Measurements from ENCODE around the gene PCNX2.
A peak's percentile ranks its signal among the peaks of the same experiment; 100 is the strongest.

PCNX2 gene, protein sequence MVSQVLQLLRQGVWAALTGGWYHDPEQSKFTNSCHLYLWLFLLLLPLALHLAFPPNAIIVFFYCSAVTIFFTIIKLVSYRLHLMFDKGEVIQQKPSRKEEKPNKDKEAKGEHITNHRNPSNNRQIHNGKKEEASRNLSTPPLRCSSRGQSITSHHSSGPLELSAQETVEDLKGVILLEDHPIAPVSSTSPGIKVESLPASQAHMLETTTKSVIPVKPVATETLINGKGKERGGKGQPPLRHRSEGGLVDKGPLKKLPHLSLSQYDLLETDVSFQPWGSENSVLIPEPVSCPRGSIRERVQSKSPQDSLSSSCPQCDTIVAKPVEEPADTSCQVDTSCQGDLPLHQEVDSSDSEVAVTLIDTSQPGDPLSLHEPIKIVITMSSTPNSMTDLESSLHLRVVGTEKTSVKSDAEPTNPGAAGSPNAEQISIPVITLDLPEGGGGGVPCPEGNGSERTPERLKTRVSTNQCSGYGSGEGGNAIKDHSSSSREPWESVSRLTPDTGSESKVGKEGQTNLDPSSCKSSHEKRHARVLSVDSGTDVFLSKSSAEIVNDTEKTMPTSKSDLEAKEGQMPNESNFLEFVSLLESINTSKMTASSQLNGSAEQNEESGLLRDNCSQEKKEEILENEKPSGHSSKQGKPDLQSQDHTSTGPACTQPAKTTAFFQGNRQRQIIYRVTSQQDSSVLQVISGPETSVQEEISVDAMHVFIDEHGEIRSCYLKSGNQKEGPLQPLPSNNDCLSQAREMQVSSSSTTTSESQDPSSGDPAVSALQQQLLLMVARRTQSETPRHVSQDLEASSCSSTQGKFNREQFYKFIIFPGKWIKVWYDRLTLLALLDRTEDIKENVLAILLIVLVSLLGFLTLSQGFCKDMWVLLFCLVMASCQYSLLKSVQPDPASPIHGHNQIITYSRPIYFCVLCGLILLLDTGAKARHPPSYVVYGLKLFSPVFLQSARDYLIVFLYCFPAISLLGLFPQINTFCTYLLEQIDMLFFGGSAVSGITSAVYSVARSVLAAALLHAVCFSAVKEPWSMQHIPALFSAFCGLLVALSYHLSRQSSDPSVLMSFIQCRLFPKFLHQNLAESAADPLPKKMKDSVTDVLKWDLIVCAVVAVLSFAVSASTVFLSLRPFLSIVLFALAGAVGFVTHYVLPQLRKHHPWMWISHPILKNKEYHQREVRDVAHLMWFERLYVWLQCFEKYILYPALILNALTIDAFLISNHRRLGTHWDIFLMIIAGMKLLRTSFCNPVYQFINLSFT (N-terminal part only)

DNA sequence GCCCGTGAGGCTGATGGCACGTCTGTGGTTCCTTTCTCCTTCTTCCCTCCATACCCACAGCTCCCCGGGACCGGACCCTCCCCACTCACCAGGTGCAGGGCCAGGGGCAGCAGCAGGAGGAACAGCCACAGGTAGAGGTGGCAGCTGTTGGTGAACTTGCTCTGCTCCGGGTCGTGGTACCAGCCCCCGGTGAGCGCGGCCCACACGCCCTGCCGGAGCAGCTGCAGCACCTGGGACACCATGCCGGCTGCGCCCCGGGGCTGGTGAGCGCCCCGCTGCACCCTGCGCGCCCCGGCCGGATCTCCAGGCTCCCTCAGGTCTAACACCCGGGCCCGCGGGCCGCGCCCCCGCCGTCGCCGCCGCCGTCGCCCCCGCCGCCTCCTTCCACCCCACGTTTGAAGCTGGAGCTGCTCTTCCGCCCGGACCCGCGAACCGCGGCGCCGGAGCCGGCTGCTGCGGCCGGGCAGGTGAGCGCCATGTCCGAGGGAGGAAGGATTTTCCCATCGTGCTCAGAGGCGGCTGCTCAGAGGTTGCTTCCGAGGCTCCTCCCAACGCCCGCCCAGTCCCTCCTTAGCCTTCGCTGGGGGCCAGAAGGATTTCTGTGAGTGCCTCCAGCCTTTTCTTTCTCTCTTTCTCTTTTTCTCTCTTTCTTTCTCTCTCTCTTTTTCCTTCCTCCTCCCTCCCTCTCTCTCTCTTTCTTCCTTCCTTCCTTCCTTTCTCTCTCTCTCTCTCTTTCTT, at the start of gene PCNX2:
Gene PCNX2, minus strand, starts transcription at position 489 of the 738 bp plus-strand sequence. Its CDS starts 247 bp downstream, at position 242.
- peak; percentile 62 for DNase-seq

DNA sequence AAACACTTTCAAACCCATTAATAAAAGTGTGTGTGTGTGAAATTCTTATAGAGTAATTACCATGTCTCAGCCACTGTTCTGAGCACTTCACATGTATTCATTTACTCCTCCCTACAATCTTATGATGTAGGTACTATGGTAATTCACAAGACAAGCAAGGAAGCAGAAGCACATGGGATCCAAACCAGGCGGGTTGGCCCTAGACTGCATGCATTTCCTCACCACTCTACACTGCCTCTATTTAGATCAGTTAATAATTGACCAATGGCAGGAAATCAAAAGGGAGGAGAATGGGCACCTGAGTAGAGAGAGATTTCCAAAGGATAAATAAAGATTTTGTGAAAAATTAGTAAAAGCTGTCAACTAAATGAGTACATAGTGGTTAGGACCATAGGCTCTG, 47.7 kb upstream of the PCNX2 start:
- DNase-seq = no peak

DNA sequence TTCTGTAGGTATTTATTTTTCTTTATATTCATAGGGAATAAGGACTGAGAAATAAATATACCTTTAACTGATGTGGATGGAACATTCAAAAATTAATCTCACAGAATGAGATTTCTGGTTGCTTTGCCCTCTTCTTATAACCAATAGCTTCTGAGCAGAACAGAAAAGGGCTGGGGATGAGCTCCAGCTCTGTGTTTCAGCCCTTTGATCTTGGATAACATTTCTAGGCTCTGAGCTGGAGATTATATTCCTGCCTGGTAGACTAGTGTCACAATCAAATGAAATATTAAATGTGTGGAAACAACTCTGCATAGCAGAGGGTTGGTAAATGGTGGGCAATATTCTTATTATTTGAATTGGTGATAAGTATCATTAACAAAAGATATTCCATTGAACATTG, 46.6 kb upstream of the PCNX2 start:
- no peak for DNase-seq

DNA sequence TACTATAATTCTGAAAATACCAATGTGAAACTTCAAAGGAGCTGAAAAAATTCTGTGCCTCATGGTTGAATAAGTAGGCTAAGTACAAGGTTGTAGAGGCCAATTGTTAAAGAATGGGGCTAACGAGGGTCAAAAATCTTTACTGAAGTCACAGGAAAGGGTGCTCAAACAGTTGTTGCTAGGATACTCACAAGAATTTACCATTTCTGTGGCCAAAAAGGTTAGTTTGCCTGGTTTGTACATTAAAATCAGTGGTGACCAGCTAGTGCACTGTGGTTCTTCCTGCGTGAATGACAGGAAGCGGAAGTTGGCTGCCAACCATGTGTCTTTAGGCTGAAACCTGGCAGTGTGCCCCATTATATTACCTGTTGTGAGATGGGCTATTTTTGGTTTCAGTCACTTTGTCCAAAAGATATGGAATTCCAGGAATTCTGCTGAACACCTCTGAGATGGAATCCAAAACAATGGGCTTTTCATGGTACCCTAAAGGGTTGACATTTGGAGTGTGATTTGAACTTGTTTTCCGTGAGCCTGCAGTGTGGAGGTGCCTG, 45.5 kb upstream of the PCNX2 start:
- DNase-seq = no peak

DNA sequence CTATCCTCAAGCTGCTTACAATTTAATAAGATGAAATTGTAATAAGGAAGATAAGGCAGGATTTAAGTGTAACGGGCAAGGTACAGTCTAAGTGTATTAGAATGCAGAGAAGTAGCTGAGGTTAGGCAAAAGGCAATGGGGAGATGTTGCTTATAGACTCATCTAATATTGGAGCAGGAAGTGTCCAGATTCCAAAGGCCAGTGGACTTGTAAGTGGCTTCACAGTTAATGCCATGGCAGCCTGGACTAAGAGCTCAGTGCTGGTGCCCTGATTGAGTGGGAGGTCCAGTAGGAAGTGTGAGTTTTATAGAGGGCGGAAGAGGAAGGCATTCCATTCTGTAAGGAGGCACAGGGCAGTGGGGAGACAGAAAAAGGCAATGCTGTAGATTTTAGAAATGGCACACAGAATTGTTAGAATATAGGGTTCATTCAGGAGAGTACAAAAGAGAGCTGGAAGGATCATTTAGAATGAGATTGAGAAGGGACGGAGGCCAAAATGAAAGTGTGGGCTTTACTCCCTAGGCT, 44.6 kb upstream of the PCNX2 start:
- DNase-seq = no peak

DNA sequence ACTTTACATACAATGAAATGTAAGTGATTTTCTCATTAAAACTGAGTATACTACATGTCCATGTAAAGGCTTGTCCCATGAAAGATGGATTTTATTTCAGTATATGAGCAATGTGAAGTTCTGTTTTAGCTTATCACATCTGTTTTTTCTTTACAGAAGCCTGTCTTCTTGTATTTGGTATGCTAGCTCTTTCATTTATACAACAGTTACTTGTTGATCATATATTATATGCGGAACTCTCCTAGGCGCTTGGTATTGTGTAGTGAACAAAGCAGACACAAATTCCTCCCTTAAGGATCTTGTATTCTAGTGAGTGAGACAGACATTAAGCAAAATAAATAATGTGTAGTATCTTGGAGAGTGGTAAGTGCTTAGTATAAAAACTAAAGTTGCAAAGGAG, 42.6 kb upstream of the PCNX2 start:
- no peak for DNase-seq

DNA sequence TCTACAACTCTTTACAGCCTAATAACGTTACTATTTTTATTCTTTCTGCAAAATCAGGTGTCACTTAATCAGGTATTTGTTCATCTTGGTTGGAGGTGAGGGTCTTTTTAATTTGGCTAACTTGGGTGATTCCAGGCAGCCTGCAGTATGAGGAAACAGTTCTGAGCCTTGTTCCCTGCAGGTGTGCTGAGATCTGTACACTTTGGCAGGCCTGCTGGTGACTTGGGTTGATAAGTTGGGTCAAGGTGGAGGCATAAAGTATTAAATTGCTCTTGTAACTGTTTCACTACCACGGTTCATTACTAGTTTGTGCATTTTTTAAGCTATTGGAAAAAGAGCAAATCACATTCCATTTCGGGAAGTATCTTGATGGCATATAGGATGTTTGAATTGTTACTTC, 42.0 kb upstream of the PCNX2 start:
- DNase-seq = no peak

DNA sequence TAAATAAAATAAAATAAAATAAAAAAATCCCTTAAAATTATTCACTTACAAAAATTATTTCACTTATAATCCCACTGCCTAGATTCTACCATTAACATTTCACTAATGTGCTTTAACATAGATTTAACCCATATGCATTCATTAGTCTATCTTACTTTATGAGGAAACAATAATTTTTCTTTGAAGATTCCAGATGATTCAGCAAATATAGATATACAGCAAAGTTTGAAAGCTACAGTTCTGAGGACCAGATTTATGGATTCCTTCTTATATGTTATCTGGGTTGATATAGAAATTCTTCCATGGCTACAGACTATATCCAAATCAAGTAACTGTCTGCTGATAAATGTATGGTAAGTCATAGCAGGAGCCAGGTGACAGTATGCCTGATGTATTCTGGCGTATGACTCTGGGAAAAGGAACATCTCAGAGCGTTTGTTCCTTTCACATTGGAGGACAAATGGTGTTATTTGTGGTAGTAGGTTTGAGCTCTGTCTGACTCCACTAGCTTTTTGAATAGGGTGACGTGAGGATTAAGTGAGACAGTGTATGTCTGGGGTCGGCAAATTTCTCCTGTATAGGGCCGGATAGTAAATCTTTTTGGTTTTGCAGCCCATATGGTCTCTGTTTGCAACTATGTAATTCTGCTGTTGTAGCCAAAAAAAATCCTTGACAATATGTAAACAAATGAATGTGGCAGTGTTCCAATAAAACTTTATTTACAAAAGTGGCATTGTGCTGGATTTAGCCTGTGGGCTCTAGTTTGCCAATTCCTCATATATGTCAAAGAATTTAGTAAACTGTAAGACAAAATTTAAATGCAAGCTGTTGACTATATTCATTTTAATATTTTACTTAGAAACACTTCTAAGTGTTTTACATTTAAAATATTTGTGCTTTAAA, 41.3 kb upstream of the PCNX2 start:
- DNase-seq = no peak

DNA sequence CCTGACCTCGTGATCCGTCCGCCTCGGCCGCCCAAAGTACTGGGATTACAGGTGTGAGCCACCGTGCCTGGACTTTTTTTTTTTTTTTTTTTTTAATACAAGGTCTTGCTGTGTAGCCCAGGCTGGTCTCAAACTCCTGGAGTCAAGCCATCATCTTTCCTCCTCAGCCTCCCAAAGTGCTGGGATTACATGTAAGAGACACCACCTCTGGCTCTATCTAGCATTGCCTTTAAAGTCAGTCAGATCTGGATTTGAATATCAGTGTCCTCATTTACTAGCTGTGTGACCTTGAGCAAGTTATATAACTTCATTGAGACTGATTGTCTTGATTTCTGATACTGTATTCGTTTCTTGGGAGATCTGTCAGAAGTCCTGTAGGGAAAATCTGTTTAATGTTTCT, 38.6 kb upstream of the PCNX2 start:
- no peak for DNase-seq

DNA sequence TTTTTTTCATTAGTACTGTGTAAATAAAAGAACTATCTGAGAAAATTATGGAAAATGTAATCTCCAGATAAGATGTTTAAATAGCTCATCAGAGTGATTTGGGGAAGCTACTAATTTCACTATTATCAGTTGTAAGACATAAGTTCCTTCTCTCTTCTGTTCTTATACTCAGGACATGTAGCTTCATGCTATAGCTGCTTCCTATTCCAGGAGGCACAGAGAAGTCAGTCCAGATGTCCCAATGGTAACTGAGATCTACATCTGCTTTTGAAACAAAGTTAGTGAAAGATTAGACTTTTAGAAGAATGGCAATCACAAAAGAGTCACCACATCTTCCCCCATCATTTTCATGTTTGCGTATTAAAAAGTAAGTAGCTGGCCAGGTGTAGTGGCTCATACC, 37.6 kb upstream of the PCNX2 start:
- DNase-seq = no peak

DNA sequence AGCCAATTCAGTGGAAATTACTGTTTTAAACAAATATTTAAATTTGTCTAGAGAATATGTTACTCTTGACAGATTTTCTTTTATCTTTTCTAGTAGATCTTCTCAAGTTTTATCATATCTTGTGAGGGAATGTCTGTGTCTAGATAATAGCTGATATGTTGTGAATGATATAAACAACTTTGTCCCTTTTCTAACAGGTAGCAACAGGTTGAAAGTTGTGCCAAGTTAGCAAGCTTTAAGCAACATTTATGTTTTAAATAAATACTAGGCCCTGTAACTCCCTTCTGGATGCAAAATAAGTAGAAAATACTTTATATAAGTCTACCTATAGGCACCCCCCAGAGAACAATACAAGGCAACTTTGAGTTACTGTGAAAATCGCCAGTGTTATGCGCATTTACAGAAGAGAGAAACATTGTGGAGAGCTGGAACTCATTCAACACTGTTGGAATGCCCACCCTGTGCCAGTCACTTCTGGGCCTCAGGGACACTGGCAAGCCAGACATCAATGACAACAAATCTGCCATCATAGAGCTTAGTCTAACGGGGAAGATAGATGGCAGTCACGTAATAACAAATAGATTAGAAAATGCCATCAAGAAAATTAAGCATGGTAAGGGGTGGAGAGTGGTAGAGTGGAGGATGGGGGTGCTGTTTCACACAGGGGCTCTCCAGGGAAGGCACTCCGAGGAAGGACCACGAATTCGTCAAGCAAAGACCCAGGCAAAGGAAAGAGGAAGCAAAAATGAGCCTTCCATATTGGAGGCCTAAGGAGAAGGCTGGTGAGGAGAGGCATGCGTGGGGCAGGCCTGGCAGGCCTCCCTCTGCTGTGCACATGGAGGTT, 36.4 kb upstream of the PCNX2 start:
- DNase-seq = no peak

DNA sequence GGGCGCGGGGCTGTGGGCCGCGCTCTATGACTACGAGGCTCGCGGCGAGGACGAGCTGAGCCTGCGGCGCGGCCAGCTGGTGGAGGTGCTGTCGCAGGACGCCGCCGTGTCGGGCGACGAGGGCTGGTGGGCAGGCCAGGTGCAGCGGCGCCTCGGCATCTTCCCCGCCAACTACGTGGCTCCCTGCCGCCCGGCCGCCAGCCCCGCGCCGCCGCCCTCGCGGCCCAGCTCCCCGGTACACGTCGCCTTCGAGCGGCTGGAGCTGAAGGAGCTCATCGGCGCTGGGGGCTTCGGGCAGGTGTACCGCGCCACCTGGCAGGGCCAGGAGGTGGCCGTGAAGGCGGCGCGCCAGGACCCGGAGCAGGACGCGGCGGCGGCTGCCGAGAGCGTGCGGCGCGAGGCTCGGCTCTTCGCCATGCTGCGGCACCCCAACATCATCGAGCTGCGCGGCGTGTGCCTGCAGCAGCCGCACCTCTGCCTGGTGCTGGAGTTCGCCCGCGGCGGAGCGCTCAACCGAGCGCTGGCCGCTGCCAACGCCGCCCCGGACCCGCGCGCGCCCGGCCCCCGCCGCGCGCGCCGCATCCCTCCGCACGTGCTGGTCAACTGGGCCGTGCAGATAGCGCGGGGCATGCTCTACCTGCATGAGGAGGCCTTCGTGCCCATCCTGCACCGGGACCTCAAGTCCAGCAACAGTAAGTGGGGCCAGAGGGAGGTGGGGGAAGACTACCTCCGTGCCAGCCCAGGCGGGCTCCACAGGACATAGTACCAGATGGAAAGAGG, 32.8 kb upstream of the PCNX2 start:
- DNase-seq = peak; percentile 20

DNA sequence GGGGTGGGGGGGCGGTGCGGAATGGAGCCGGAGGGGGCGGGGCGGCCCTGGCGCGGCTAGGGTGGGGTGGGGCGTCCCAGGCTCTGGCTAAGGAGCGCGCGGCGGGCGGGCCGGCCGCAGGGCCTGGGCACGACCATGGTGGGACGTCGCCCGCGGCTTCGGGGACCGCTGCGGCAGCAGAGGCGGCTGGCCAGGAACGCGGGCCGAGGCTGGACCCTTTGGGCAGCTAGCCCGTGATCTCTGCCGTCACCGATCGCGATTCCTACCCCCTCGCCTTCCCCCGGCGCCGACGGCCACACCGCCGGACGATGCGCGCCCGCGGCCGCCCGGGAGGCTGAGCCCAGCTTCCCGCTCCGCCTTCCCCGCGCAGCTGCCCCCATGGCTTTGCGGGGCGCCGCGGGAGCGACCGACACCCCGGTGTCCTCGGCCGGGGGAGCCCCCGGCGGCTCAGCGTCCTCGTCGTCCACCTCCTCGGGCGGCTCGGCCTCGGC, 32.2 kb upstream of the PCNX2 start, which contains the start of gene MAP3K21:
Gene MAP3K21, plus strand, starts transcription at position 74 of the 491 bp plus-strand sequence. Its CDS starts 305 bp downstream, at position 379.
- DNase-seq = no peak

DNA sequence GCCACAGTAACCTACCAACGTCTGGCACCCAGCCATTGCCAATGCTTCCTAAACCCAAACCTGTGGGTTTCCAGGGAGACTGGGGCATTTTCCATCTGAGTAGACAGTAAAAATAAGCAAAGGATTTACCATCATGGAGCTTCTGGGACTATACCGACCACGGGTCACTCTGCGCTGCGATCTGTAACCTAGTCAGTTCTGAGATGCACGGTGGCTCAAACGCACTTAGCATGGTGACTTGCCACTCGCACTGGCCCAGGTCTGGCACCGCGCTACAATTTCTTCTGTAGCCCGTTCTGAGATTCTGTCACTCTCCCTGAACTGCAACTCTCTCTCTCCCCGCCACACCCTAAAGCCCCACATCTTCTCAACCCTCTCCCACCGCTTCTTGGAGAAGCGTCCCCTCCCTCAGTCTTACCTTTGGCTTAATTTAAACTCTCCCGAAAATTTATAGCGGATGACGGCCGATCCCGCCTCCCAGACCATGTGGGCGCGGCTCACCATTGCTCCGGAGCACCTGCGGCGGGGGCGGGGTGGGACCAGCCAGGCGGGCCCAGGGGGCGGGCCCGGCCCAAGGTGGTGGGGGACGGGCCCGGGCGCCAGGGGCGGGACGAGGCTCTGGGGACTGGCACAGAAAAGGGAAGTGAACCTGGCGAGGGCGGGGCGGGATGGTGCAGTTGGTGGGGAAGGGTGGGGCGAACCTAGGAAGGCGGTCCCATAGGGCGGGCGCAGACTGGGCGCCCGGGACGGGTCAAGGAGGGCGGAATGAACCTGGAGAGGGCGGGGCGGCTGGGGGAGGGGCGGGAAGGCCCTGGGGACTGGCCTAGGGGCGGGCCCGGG, 31.5 kb upstream of the PCNX2 start:
- DNase-seq = peak; percentile 84

DNA sequence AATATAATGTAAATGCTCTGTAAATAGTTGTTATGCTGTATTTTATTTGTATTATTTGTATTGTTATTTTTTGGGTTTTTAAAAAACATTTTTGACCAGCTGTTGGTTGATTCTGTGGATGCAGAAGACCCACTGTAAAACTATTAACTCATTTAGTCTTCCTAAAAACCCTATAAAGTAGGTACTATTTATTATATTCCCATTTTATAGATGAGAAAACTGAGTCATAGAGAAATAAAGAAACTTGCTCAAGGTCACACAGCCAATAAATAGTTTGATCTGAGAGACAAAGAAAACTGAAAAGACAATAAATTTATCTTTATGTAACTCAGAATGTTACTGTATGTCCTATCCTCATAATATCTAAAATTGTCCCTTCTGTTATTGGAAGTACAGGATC, 30.8 kb upstream of the PCNX2 start:
- DNase-seq = no peak

DNA sequence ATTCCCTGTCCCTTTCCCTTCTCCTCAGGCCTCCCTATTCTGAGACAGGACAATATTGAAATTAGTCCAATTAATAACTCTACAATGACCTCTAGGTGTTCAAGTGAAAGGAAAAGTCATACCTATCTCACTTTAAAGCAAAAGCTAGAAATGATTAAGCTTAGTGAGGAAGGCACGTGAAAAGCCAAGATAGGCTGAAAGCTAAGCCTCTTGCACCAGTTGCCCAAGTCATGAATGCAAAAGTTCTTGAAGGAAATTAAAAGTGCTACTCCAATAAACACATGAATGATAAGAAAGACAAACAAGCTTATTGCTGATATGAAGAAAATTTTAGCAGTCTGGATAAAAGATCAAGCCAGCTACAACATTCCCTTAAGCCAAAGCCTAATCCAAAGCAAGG, 28.2 kb upstream of the PCNX2 start:
- DNase-seq = no peak

DNA sequence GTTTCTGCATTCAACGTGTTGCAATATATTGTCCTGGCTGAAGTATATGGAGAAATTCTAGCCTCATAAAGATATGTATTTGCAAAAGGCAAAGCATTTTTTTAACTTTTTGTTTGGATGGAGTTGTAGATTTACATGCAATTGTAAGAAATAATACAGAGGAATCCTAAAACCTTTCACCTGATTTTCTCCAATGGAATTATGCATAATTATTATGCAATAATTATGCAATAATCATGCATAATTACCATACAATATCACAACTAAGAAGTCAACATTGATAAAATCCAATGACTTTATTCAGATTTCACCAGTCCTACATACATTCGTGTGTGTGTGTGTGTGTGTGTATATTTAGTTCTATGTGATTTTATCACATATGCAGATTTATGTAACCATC, 24.5 kb upstream of the PCNX2 start:
- no peak for DNase-seq

DNA sequence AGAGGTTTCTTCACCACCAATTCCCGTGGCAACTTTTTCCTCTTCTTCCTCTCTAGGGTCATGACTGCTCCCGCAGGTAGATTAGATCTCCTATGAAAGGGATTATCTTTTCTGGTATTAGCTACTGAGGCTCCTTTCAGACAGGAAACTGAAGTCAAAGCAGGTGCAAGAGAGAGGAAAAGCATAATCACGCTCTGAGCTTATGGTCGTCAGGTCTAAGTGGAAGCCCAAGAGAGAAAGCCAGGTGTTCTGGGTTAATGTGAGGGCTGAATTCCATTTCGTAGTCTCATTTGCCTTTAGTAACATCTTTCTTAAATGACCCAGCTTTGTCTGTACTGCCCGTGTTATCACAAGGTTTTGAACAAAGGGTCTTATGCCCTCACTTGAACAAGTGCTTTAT, 23.7 kb upstream of the PCNX2 start:
- DNase-seq = no peak

Data from activated CD4-positive, alpha-beta T cell treated with anti-CD3 and anti-CD28 coated beads, Interleukin-2, amount 50 U/mL, for 1 hour (primary cell).